GM10248 (cell line): ENCODE measurements around the gene ZMYM2.

Source experiments
- CTCF ChIA-PET: fragments of 300-600 bp; sonication (Branson Sonifier 250); formaldehyde crosslinking; extraction: SDS; loops from one replicate; lab custom pipeline; 2021; ENCODE audit warnings: antibody characterized with exemption; lab: Yijun Ruan, JAX
- POLR2A ChIA-PET: fragments of 350-650 bp; sonication (Branson Sonifier 250); formaldehyde crosslinking; extraction: SDS; loops from one replicate; lab custom pipeline; 2020; ENCODE audit warnings: antibody characterized with exemption; lab: Yijun Ruan, JAX
- DNase-seq: peaks from one replicate; pipeline ENCODE4 v3.0.0; 2012; ENCODE audit errors: extremely low spot score
- CTCF ChIP-seq: IDR thresholded peaks from 2 replicates; pipeline ENCODE4 v1.5.1; 2012; ENCODE audit warnings: mild to moderate bottlenecking, low read depth; ENCODE audit errors: extremely low read depth, missing control alignments, control extremely low read depth

Gene ZMYM2

GRCh38 chr13:20118268-20119140, 160.0 kb downstream of the ZMYM2 start:
- ChIA-PET POLR2A (no interaction called here), CTCF (interaction anchor here (1.2 to 3.8 kb wide), 7 partner anchors 9 to 807 kb away, joined by 3 to 21 read pairs (median 4); no protein-coding TSS in a partner anchor)
- TF ChIP-seq CTCF, result no peak
- DNase-seq, result peak; percentile 38

- ChIA-PET POLR2A (interaction anchor here (0.8 kb wide), 1 partner anchor 221 kb away, joined by 3 read pairs; no protein-coding TSS in a partner anchor), CTCF (interaction anchor here (1.3 to 3.8 kb wide), 3 partner anchors 8 to 23 kb away, joined by 3 to 21 read pairs (median 4); no protein-coding TSS in a partner anchor)
- no peak for DNase-seq
- no peak for TF ChIP-seq CTCF
Measured at GRCh38 chr13:20119960-20120359, 161.4 kb downstream of the ZMYM2 start.

GRCh38 chr13:20121159-20121525, 162.6 kb downstream of the ZMYM2 start:
- no peak for DNase-seq
- ChIA-PET CTCF (interaction anchor here (0.8 to 1.2 kb wide), 2 partner anchors 13 to 36 kb away, joined by 3 read pairs; no protein-coding TSS in a partner anchor), POLR2A (interaction anchor here (0.8 kb wide), 1 partner anchor 222 kb away, joined by 3 read pairs; no protein-coding TSS in a partner anchor)
- no peak for TF ChIP-seq CTCF

- POLR2A ChIA-PET, result no interaction called here
- no peak for DNase-seq
- CTCF ChIA-PET, result no interaction called here
- no peak for TF ChIP-seq CTCF
Measured at GRCh38 chr13:20124303-20124702, 165.8 kb downstream of the ZMYM2 start.

GRCh38 chr13:20125129-20125782, 166.7 kb downstream of the ZMYM2 start:
- DNase-seq, result no peak
- ChIA-PET POLR2A (no interaction called here), CTCF (interaction anchor here (0.9 to 1.2 kb wide), 2 partner anchors 9 to 38 kb away, joined by 3 to 4 read pairs; no protein-coding TSS in a partner anchor)
- no peak for TF ChIP-seq CTCF

GRCh38 chr13:20125783-20126165, 167.2 kb downstream of the ZMYM2 start:
- CTCF ChIA-PET, result interaction anchor here (0.9 to 1.2 kb wide), 2 partner anchors 10 to 38 kb away, joined by 3 to 4 read pairs; no protein-coding TSS in a partner anchor
- no peak for DNase-seq
- POLR2A ChIA-PET, result no interaction called here

More at GRCh38 chr13:20125783-20126165, 167.2 kb downstream of the ZMYM2 start:
- no peak for TF ChIP-seq CTCF
